ENCODE measurements around the gene ZNF396. TPM values are rescaled to one million over a fixed set of nuclear protein-coding genes. Genes with fewer than 3 reads are reported as not detected.
A peak's percentile ranks its signal among the peaks of the same experiment; 100 is the strongest.

ZNF396 gene
- total and polyA plus RNA-seq, 9 of the 15 experiments (the other 6 are each of a cell fraction or from before 2014, with no cell fraction given) = 0.73 to 2.3 (median 1.9) TPM

DNA sequence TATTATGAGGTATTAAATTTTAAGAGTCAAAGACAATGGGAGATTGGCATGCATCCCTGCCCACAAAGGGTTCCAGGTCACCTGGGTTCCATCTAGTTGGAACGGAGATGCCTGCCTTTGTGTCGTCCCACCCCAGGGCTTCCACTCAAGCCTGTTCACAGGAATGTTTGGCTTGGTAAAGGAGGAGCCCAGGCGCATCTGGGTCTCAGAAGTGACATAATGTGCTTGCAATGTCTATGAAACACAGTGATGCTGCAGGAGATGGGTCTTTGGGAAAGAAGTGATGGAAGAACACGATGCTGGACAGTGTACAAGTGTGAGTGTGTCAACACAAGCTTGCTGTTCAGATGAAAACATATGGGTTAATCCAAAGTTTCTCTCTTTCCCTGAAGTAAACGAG lies 49.6 kb upstream of the ZNF396 start (continued):
- TF ChIP-seq, protein P1, sequence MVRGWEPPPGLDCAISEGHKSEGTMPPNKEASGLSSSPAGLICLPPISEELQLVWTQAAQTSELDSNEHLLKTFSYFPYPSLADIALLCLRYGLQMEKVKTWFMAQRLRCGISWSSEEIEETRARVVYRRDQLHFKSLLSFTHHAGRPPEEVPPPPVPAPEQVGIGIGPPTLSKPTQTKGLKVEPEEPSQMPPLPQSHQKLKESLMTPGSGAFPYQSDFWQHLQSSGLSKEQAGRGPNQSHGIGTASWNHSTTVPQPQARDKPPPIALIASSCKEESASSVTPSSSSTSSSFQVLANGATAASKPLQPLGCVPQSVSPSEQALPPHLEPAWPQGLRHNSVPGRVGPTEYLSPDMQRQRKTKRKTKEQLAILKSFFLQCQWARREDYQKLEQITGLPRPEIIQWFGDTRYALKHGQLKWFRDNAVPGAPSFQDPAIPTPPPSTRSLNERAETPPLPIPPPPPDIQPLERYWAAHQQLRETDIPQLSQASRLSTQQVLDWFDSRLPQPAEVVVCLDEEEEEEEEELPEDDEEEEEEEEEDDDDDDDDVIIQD (CRISPR knock-in tag; IDR thresholded peaks at IDR 0.05) = no peak

DNA sequence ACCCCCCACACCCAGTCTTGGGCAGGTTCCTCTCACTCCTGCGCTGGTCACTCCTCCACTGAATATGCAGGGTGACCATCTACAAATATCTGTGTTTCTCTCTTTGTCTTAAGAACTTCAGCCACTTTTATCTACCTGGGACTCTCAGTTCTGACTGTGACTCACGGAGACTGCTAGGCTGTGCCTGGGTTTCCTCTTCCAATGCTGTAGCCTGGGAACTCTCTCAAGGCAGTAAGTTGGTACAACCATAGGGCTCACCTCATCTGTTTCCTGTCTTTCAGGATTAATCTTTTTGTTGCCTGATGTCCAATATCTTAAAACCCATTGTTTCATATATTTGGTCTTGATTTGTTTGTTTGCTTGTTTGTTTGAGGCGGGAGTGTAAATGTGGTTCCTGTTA lies 47.2 kb upstream of the ZNF396 start:
- no peak overlapping the region for H3K9ac ChIP-seq (ENCODE audit: insufficient read depth in 1 of 2, low read depth in 2 of 2, low read length in 2 of 2)
- no peaks in the 10 kb centered on the region for H3K79me2 ChIP-seq (ENCODE audit: control insufficient read depth, insufficient read depth, low read length)
- ATAC-seq (peak; percentile 32; the same call in 2 of the 3 replicates), FAIRE-seq (peak; percentile 32), DNase-seq (ENCODE audit: extremely low read depth in 1 of 4, low spot score in 3 of 4) (no peak)
- H3K9me1 ChIP-seq (ENCODE audit: control insufficient read depth, insufficient read depth, low read length) = no peaks in the 10 kb centered on the region
- H2AFZ ChIP-seq (ENCODE audit: low read depth, low read length) = no peak overlapping the region
- ChIA-PET CTCF (ENCODE audit: low intra/inter-chr PET ratio) (no interaction called here), POLR2A (interaction anchor here (1.1 kb wide), 1 partner anchor 71 kb away, joined by 4 read pairs; no protein-coding TSS in a partner anchor)
- 28% methylated on average over 3 of the region's 3 CpGs for WGBS (ENCODE audit: insufficient coverage, low coverage, missing lambda C conversion rate)
- H3K4me2 ChIP-seq (ENCODE audit: insufficient read depth, low read length) = no peak overlapping the region
- no TSS peak for BruUV-seq (replicated peaks)
- H3K9me3 ChIP-seq (replicated peaks; ENCODE audit: control insufficient read depth, insufficient read depth, low read depth, low read length) = no peaks in the 10 kb centered on the region
- no peaks in the 10 kb centered on the region for H3K4me1 ChIP-seq (replicated peaks in 1 of 2; ENCODE audit: control insufficient read depth in 2 of 2, insufficient read depth in 2 of 2, low read length in 2 of 2)
- H3K27ac ChIP-seq (ENCODE audit: extremely low read depth, low read depth, low read length) = no peak overlapping the region
- TF ChIP-seq ETS2 (tag; IDR thresholded peaks at IDR 0.05; ENCODE audit: borderline replicate concordance, poor library complexity, severe bottlenecking) (no peak), ASH1L (IDR thresholded peaks at IDR 0.05; ENCODE audit: borderline replicate concordance, low read depth, partially characterized antibody) (no peak), ZNF143 (CRISPR knock-in tag; IDR thresholded peaks at IDR 0.05) (no peak)
- TF ChIP-seq, protein P2, sequence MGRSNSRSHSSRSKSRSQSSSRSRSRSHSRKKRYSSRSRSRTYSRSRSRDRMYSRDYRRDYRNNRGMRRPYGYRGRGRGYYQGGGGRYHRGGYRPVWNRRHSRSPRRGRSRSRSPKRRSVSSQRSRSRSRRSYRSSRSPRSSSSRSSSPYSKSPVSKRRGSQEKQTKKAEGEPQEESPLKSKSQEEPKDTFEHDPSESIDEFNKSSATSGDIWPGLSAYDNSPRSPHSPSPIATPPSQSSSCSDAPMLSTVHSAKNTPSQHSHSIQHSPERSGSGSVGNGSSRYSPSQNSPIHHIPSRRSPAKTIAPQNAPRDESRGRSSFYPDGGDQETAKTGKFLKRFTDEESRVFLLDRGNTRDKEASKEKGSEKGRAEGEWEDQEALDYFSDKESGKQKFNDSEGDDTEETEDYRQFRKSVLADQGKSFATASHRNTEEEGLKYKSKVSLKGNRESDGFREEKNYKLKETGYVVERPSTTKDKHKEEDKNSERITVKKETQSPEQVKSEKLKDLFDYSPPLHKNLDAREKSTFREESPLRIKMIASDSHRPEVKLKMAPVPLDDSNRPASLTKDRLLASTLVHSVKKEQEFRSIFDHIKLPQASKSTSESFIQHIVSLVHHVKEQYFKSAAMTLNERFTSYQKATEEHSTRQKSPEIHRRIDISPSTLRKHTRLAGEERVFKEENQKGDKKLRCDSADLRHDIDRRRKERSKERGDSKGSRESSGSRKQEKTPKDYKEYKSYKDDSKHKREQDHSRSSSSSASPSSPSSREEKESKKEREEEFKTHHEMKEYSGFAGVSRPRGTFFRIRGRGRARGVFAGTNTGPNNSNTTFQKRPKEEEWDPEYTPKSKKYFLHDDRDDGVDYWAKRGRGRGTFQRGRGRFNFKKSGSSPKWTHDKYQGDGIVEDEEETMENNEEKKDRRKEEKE (IDR thresholded peaks at IDR 0.05; ENCODE audit: borderline replicate concordance in 1 of 2, control insufficient read depth in 1 of 2, low read depth in 2 of 2, low read length in 1 of 2) = no peak
- H3K27me3 ChIP-seq (ENCODE audit: control insufficient read depth in 2 of 2, insufficient read depth in 2 of 2, low read length in 2 of 2) = peaks cover 0 to 14% of the 10 kb centered on the region in 2 experiments; a peak in 1 of 5 replicates
- intact Hi-C loops (cut with micrococcal nuclease) = no loop called here
- H3K36me3 ChIP-seq (ENCODE audit: control insufficient read depth, insufficient read depth, low read length) = no peaks in the 10 kb centered on the region
- no peak overlapping the region for H3K4me3 ChIP-seq
- in situ Hi-C loops (cut with MboI) = no loop called here
- no peaks in the 10 kb centered on the region for H4K20me1 ChIP-seq (replicated peaks; ENCODE audit: control insufficient read depth, insufficient read depth, low read length)

All from K562 (cell line).